GM12878 (cell line): ENCODE measurements around the gene SVBP. TPM values are rescaled to one million over a fixed set of nuclear protein-coding genes. Genes with fewer than 3 reads are reported as not detected.
A peak's percentile ranks its signal among the peaks of the same experiment; 100 is the strongest.

Experiments used
- ATAC-seq: fragments of 200-7000 bp; cut with Tn5 transposase; 3 replicates; pipeline ENCODE4 v1.9.1; 2020; ENCODE audit warnings: mild to moderate bottlenecking, moderate library complexity
- BruUV-seq: library from RNA; stranded (reverse); fragments of 400-500 nt; replicated peaks from 2 replicates; lab custom pipeline; 2021; lab: Mats Ljungman, UMichigan
- CTCF ChIA-PET: fragments of 300-600 bp; sonication (Branson Sonifier 250); formaldehyde crosslinking; extraction: SDS; loops from one replicate; lab custom pipeline; 2021; ENCODE audit warnings: inconsistent platforms; lab: Yijun Ruan, JAX
- POLR2A ChIA-PET: fragments of 350-600 bp; formaldehyde crosslinking; extraction: SDS; loops from one replicate; lab custom pipeline; 2021; ENCODE audit warnings: inconsistent platforms; lab: Charles Lee
- RAD21 ChIA-PET: fragments of 300-600 bp; sonication (Branson Sonifier 250); formaldehyde crosslinking; loops from one replicate; lab custom pipeline; 2023; ENCODE audit warnings: antibody characterized with exemption; ENCODE audit not compliant: unreplicated experiment; lab: Charles Lee
- SMC1A ChIA-PET: fragments of 300-600 bp; sonication (Branson Sonifier 250); formaldehyde crosslinking; loops from one replicate; lab custom pipeline; 2023; ENCODE audit not compliant: unreplicated experiment, uncharacterized antibody; lab: Charles Lee
- DNase-seq: peaks from one replicate; pipeline ENCODE4 v3.0.0-alpha.2; 2011; ENCODE audit warnings: low read depth, low spot score
- FAIRE-seq: peaks from 3 replicates; lab custom pipeline; 2011; peaks lifted over from hg19 to GRCh38; lab: Jason Lieb, UNC
- H2AFZ ChIP-seq: 2 replicates; pipeline ENCODE4 v1.6.0; 2011; ENCODE audit warnings: low read depth, low read length, control low read depth; ENCODE audit not compliant: control insufficient read depth
- H3K27ac ChIP-seq: 2 replicates; pipeline ENCODE4 v1.5.1; 2011; ENCODE audit warnings: control low read depth; ENCODE audit not compliant: control insufficient read depth, insufficient read depth
- H3K27me3 ChIP-seq, 2 experiments: replicated peaks in 1 of 2; 2 replicates each; pipeline versions ENCODE4 v1.6.0 to v1.6.1; 2011; ENCODE audit warnings: low read length in 1 of 2; ENCODE audit not compliant: control insufficient read depth in 2 of 2, insufficient read depth in 2 of 2
- H3K36me3 ChIP-seq, 2 experiments: 2 replicates each; pipeline ENCODE4 v1.5.1; 2011; ENCODE audit warnings: low read length in 1 of 2; ENCODE audit not compliant: control insufficient read depth in 2 of 2, insufficient read depth in 2 of 2
- H3K4me1 ChIP-seq: 2 replicates; pipeline ENCODE4 v1.6.1; 2011; ENCODE audit warnings: mild to moderate bottlenecking, low read length, moderate library complexity, mixed read lengths; ENCODE audit not compliant: control insufficient read depth, insufficient read depth
- H3K4me2 ChIP-seq: 2 replicates; pipeline ENCODE4 v1.6.0; 2011; ENCODE audit warnings: control low read depth; ENCODE audit not compliant: control insufficient read depth, insufficient read depth
- H3K4me3 ChIP-seq: fragments of 200-600 bp; sonication (generic); 2 replicates; pipeline ENCODE4 v1.5.1; 2016
- H3K79me2 ChIP-seq: 2 replicates; pipeline ENCODE4 v1.6.0; 2011; ENCODE audit warnings: low read length; ENCODE audit not compliant: control insufficient read depth, insufficient read depth
- H3K9ac ChIP-seq: 2 replicates; pipeline ENCODE4 v1.8.0; 2011; ENCODE audit warnings: low read length, control low read depth, mixed read lengths; ENCODE audit not compliant: control insufficient read depth, insufficient read depth
- H3K9me3 ChIP-seq: replicated peaks from 3 replicates; pipeline ENCODE4 v1.5.1; 2011; ENCODE audit warnings: mild to moderate bottlenecking, low read length; ENCODE audit not compliant: control insufficient read depth, insufficient read depth
- H4K20me1 ChIP-seq: 2 replicates; pipeline ENCODE4 v1.6.0; 2011; ENCODE audit not compliant: control insufficient read depth, insufficient read depth
- BACH1 ChIP-seq: fragments of 450-650 bp; IDR thresholded peaks from 2 replicates; pipeline ENCODE4 v1.6.1; 2017; ENCODE audit warnings: mild to moderate bottlenecking, borderline replicate concordance
- FOS ChIP-seq: IDR thresholded peaks from 3 replicates; pipeline ENCODE4 v1.6.1; 2011; ENCODE audit warnings: borderline replicate concordance; ENCODE audit not compliant: insufficient read length; ENCODE audit errors: extremely low read depth
- LARP7 ChIP-seq: fragments of 450-650 bp; IDR thresholded peaks from 2 replicates; pipeline ENCODE4 v1.6.1; 2017; ENCODE audit warnings: mild to moderate bottlenecking
- NFYA ChIP-seq: IDR thresholded peaks from 2 replicates; pipeline ENCODE4 v1.6.1; 2011; ENCODE audit warnings: low read depth, mild to moderate bottlenecking, low read length, improper control_type of control experiment, borderline replicate concordance
- PML ChIP-seq: IDR thresholded peaks from 2 replicates; pipeline ENCODE4 v1.6.1; 2012; ENCODE audit warnings: low read length, inconsistent platforms
- WRNIP1 ChIP-seq: IDR thresholded peaks from 2 replicates; pipeline ENCODE4 v1.6.1; 2011; ENCODE audit warnings: low read depth, low read length, improper control_type of control experiment, borderline replicate concordance
- ZBTB11 ChIP-seq: fragments of 450-650 bp; formaldehyde crosslinking; IDR thresholded peaks from 2 replicates; pipeline ENCODE4 v1.5.0; 2022; ENCODE audit warnings: mild to moderate bottlenecking, missing genetic modification characterization
- ZNF24 ChIP-seq: fragments of 450-650 bp; IDR thresholded peaks from 2 replicates; pipeline ENCODE4 v1.6.1; 2017; ENCODE audit warnings: antibody characterized with exemption, mild to moderate bottlenecking
- WGBS: methylation state at CpG from one replicate; pipeline ENCODE4 v1.1.6; 2016; ENCODE audit warnings: low lambda C conversion rate; ENCODE audit not compliant: insufficient replicate concordance, insufficient coverage; ENCODE audit errors: missing lambda C conversion rate; 5-methylcytosine and 5-hydroxymethylcytosine counted together
- in situ Hi-C: fragments of 300-500 bp; cut with MboI; formaldehyde crosslinking; loops from 9 replicates; pipeline ENCODE4 v1.14.3; 2018; ENCODE audit warnings: mixed read lengths
- intact Hi-C: fragments of 100-400 bp; cut with micrococcal nuclease; formaldehyde crosslinking; loops from one replicate; pipeline ENCODE4 v1.14.2; 2022; ENCODE audit not compliant: unreplicated experiment
- polyA plus RNA-seq, 11 experiments: library from polyadenylated mRNA; depleted of rRNA in 4 of 11; unstranded in 6 of 11; stranded (reverse) in 5 of 11; fragments of >200 nt; fragmentation: Nextera tagmentation in 4 of 11; fragmentation: Illumina TruSeq in 1 of 11; extraction: Ambion mirVana in 4 of 11; extraction: Trizol in 1 of 11; gene quantifications; 1 replicate in 1 of 11; 2 replicates in 10 of 11; pipeline versions ENCODE4 v1.2.1 to v1.2.3, GENCODE V29; 2011 to 2016; ENCODE audit warnings: inconsistent platforms in 2 of 11, missing spikeins in 2 of 11, low read depth in 1 of 11
- total RNA-seq, 4 experiments: library from RNA; depleted of rRNA in 3 of 4; stranded (reverse); fragments of >200 nt in 3 of 4; fragmentation: Illumina TruSeq in 1 of 4; extraction: Trizol in 1 of 4; gene quantifications; 2 replicates each; pipeline versions ENCODE4 v1.2.1 to v1.2.3, GENCODE V29; 2013 to 2021

Gene SVBP
- total and polyA plus RNA-seq, 10 of the 15 experiments (the other 5 are each of a cell fraction or from before 2014, with no cell fraction given), result 12.6 to 29.5 (median 19.8) TPM

- FAIRE-seq, result no peak
- H3K9ac ChIP-seq, result peak overlapping the region; percentile 39; the same call in 1 of the 2 replicates
- peaks cover 4% of the 10 kb centered on the region; the same call in 1 of the 2 replicates for H3K4me1 ChIP-seq
- H3K27ac ChIP-seq, result no peak overlapping the region
- ATAC-seq, result no peak
- H3K9me3 ChIP-seq, result no peaks in the 10 kb centered on the region
- no peak for DNase-seq
- TF ChIP-seq PML (0 out of 2 replicates have a peak, but pooled peaks have one; percentile 7), FOS (no peak)
- ChIA-PET POLR2A (interaction anchor here (0.5 to 2.9 kb wide), 5 partner anchors 27 to 1029 kb away, joined by 3 to 15 read pairs (median 3); partner anchors contain the start of genes YBX1 and ZNF691), RAD21 (interaction anchor here (0.7 to 2.9 kb wide), 8 partner anchors 9 to 256 kb away, joined by 3 to 20 read pairs (median 6); partner anchors contain the start of genes C1orf50, P3H1 and ZNF691), CTCF (interaction anchor here (1.1 to 2.9 kb wide), 6 partner anchors 9 to 106 kb away, joined by 3 to 16 read pairs (median 5); partner anchors contain the start of gene ZNF691), SMC1A (interaction anchor here (0.7 to 3.0 kb wide), 9 partner anchors 9 to 1158 kb away, joined by 3 to 27 read pairs (median 3); partner anchors contain the start of genes YBX1 and ZNF691)
- no TSS peak for BruUV-seq
- intact Hi-C loops, result loop anchor here (2.0 kb wide), 1 partner anchor 51 kb away; the partner anchor contains the start of genes C1orf50 and P3H1
- peak overlapping the region; percentile 79 for H2AFZ ChIP-seq
- under 1% methylated on average over 8 of the region's 13 CpGs for WGBS
- in situ Hi-C loops, result no loop called here
- no peaks in the 10 kb centered on the region for H4K20me1 ChIP-seq
- no peaks in the 10 kb centered on the region for H3K27me3 ChIP-seq
- H3K4me2 ChIP-seq, result peak overlapping the region; percentile 70
- H3K79me2 ChIP-seq, result peaks cover 2% of the 10 kb centered on the region; the same call in 1 of the 2 replicates
- H3K4me3 ChIP-seq, result peak overlapping the region; percentile 80
- no peaks in the 10 kb centered on the region for H3K36me3 ChIP-seq
These were observed 207 bp upstream of the SVBP start for GRCh38 chr1:42817440-42817767.

DNA sequence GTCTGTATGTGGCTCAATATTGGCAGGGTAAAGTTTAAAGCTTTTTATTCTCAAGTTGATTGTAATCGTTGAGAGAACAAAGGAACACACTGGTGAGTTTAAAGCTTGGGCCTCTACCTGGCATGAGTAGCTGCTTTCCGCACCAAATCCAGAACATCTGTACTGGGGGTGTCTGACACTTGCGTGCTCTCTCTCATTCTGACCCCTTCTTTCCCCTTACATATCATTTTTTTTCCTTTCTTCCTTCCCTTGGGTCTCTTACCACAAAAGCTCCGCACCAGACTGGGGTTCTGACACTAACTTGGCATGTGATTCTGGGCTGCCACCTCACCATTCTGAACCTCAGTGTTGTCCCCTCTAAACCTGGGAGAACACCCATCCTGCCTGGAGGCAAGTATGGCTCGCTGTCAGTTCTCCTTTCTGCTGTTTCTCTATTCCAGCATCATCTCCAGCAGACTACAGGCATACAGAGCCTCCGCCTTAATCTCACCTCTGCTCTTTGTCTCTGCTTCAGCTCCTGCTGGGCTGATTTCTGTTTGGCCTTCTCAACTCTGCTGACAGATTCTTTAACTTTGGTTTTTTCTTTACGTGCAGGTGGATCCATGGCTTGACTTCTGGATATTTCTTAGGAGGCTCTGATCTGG is 1.1 kb downstream of the SVBP start:
- Histone ChIP-seq H4K20me1 (no peaks in the 10 kb centered on the region), H3K4me2 (peak overlapping the region; percentile 95), H3K4me3 (peak overlapping the region; percentile 75), H2AFZ (peak overlapping the region; percentile 81), H3K36me3 (no peaks in the 10 kb centered on the region), H3K27ac (peak overlapping the region; percentile 81), H3K4me1 (peaks cover 4% of the 10 kb centered on the region; the same call in 1 of the 2 replicates), H3K9ac (peak overlapping the region; percentile 80), H3K9me3 (no peaks in the 10 kb centered on the region), H3K27me3 (no peaks in the 10 kb centered on the region), H3K79me2 (peaks cover 2% of the 10 kb centered on the region; the same call in 1 of the 2 replicates)
- CTCF ChIA-PET, result interaction anchor here (0.7 to 2.9 kb wide), 11 partner anchors 10 to 335 kb away, joined by 3 to 16 read pairs (median 5); partner anchors contain the start of genes C1orf50, P3H1 and ZNF691
- SMC1A ChIA-PET, result interaction anchor here (0.9 to 3.0 kb wide), 9 partner anchors 8 to 259 kb away, joined by 3 to 27 read pairs (median 6); partner anchors contain the start of genes C1orf50 and ZNF691
- FAIRE-seq, result no peak
- RAD21 ChIA-PET, result interaction anchor here (0.9 to 2.9 kb wide), 8 partner anchors 13 to 257 kb away, joined by 3 to 20 read pairs (median 4); partner anchors contain the start of genes C1orf50, P3H1 and ZNF691
- peak; percentile 22 for ATAC-seq
- in situ Hi-C loops (no loop called here), intact Hi-C loops (loop anchor here (2.0 kb wide), 1 partner anchor 49 kb away; the partner anchor contains the start of genes C1orf50 and P3H1)
- 46% methylated on average over 7 of the region's 7 CpGs for WGBS
- POLR2A ChIA-PET, result interaction anchor here (0.5 to 2.9 kb wide), 8 partner anchors 9 to 117 kb away, joined by 3 to 19 read pairs (median 5); partner anchors contain the start of genes C1orf50, P3H1 and ZNF691
- DNase-seq, result no peak
- TSS peak; percentile 81 for BruUV-seq
- TF ChIP-seq NFYA (no peak), ZNF24 (no peak), LARP7 (no peak), BACH1 (no peak), WRNIP1 (no peak), ZBTB11 (CRISPR knock-in tag) (no peak)
